Esophagus squamous epithelium (tissue), 5 donors: Measurements from ENCODE around the gene ITGA6. TPM values are rescaled to one million over a fixed set of nuclear protein-coding genes. Genes with fewer than 3 reads are reported as not detected.
A peak's percentile ranks its signal among the peaks of the same experiment; 100 is the strongest.

Experiments used
- DNase-seq: peaks from one replicate; lab custom pipeline; 2025; lab: John Stamatoyannopoulos, UW
- H3K27ac ChIP-seq, 4 donors: fragments of 200-600 bp; sonication (generic); one replicate each; pipeline ENCODE4 v1.5.1; 2016 to 2019; ENCODE audit warnings: mild to moderate bottlenecking in 1 of 4
- H3K27me3 ChIP-seq, 4 donors: fragments of 200-600 bp; sonication (generic); 1 replicate in 3 of 4; 2 replicates in 1 of 4; pipeline versions ENCODE4 v1.5.1 to v1.6.0; 2017 to 2021; ENCODE audit warnings: antibody characterized with exemption in 1 of 4
- H3K36me3 ChIP-seq, 3 donors: fragments of 200-600 bp; sonication (generic); one replicate each; pipeline ENCODE4 v1.5.1; 2016 to 2019
- H3K4me1 ChIP-seq, 3 donors: fragments of 200-600 bp; sonication (generic); one replicate each; pipeline ENCODE4 v1.5.1; 2017 to 2019
- H3K4me3 ChIP-seq, 4 donors: fragments of 200-600 bp; sonication (generic); 1 replicate in 3 of 4; 2 replicates in 1 of 4; pipeline ENCODE4 v1.5.1; 2016 to 2019; ENCODE audit warnings: mild to moderate bottlenecking in 2 of 4, moderate library complexity in 1 of 4
- H3K9me3 ChIP-seq, 3 donors: fragments of 200-600 bp; sonication (generic); one replicate each; pipeline ENCODE4 v1.5.1; 2016 to 2019
- CTCF ChIP-seq, 6 experiments: fragments of 450-650 bp in 4 of 6; fragments of 200-600 bp in 2 of 6; sonication (generic) in 2 of 6; IDR thresholded peaks; one replicate each; pipeline ENCODE4 v1.5.1; 2016 to 2019; ENCODE audit warnings: antibody characterized with exemption in 6 of 6, mild to moderate bottlenecking in 4 of 6, moderate library complexity in 4 of 6
- POLR2A ChIP-seq, 4 donors: fragments of 450-650 bp; IDR thresholded peaks; one replicate each; pipeline ENCODE4 v1.6.1; 2017; ENCODE audit warnings: antibody characterized with exemption in 4 of 4, mild to moderate bottlenecking in 4 of 4, moderate library complexity in 3 of 4
- WGBS, 2 donors: methylation state at CpG; one replicate each; pipeline ENCODE4 v1.1.5; 2018; 5-methylcytosine and 5-hydroxymethylcytosine counted together
- intact Hi-C: fragments of 100-400 bp; cut with DNase I; formaldehyde crosslinking; loops from one replicate; pipeline ENCODE4 v1.15.0; 2022
- total RNA-seq, 4 donors: library from RNA; depleted of rRNA; stranded (reverse); fragments of >200 nt; gene quantifications; one replicate each; pipeline ENCODE4 v1.1.0, GENCODE V29; 2016
- donor health status: DM: yes; HTN: yes; CAD: no.

ITGA6 gene
- total RNA-seq, result 100 to 1,000 TPM in 2 of 4 donors, 10 to 100 TPM in 2; 60.0 to 164 (median 105) TPM

- Histone ChIP-seq H3K9me3 (no peaks in the 10 kb centered on the region), H3K27ac (peak within 1 kb of the TSS; percentile 83 to 96 (median 92)), H3K27me3 (peaks cover 0 to 40% (median 0%) of the 10 kb centered on the region in 4 donors), H3K4me3 (peak within 1 kb of the TSS; percentile 55 to 88 (median 68)), H3K36me3 (no peaks in the 10 kb centered on the region), H3K4me1 (peaks cover 0 to 60% (median 10%) of the 10 kb centered on the region in 3 donors)
- 0 to 5% methylated on average over 3 to 4 of the region's 79 CpGs for WGBS, 2 donors
- TF ChIP-seq POLR2A (IDR thresholded peaks at IDR 0.05), result peak in 3 of 4 donors; percentile 51 to 84 (median 60)
- TF ChIP-seq CTCF (IDR thresholded peaks at IDR 0.05), result peak in 2 of 6 experiments; percentile 9 to 22
- intact Hi-C loops, result no loop called here
- DNase-seq, result no peak
Observed at GRCh38 chr2:172427256-172427989, at the start of gene ITGA6. Gene ITGA6, plus strand, starts transcription at chr2:172427586.

- intact Hi-C loops, result no loop called here
- TF ChIP-seq CTCF (IDR thresholded peaks at IDR 0.05) (no peak), POLR2A (IDR thresholded peaks at IDR 0.05) (no peak)
- H3K27me3 ChIP-seq, result peaks cover 0 to 4% (median 0%) of the 10 kb centered on the region in 4 donors
- no peaks in the 10 kb centered on the region for H3K36me3 ChIP-seq
- no peak overlapping the region for H3K4me3 ChIP-seq
- H3K9me3 ChIP-seq, result no peaks in the 10 kb centered on the region
- DNase-seq, result no peak
- H3K27ac ChIP-seq, result no peak overlapping the region
- no peaks in the 10 kb centered on the region for H3K4me1 ChIP-seq
- 48 to 60% methylated on average over 6 to 8 of the region's 8 CpGs for WGBS, 2 donors
Observed at GRCh38 chr2:172380436-172381274, 46.7 kb upstream of the ITGA6 start.

- no peaks in the 10 kb centered on the region for H3K4me1 ChIP-seq
- H3K36me3 ChIP-seq, result no peaks in the 10 kb centered on the region
- H3K27me3 ChIP-seq, result peaks cover 0 to 4% (median 0%) of the 10 kb centered on the region in 4 donors
- no peak for TF ChIP-seq POLR2A (IDR thresholded peaks at IDR 0.05)
- no peak for TF ChIP-seq CTCF (IDR thresholded peaks at IDR 0.05)
- no peak overlapping the region for H3K27ac ChIP-seq
- no peaks in the 10 kb centered on the region for H3K9me3 ChIP-seq
- no peak overlapping the region for H3K4me3 ChIP-seq
- WGBS, 2 donors, result 75 to 86% methylated on average over 3 of the region's 3 CpGs
- intact Hi-C loops, result no loop called here
- no peak for DNase-seq
Observed at GRCh38 chr2:172381275-172382027, 45.9 kb upstream of the ITGA6 start.

GRCh38 chr2:172387361-172387760 lies 40.0 kb upstream of the ITGA6 start:
- Histone ChIP-seq H3K9me3 (no peaks in the 10 kb centered on the region), H3K27ac (no peak overlapping the region), H3K4me3 (no peak overlapping the region), H3K27me3 (peaks cover 0 to 4% (median 0%) of the 10 kb centered on the region in 4 donors), H3K4me1 (no peaks in the 10 kb centered on the region), H3K36me3 (no peaks in the 10 kb centered on the region)
- TF ChIP-seq POLR2A (IDR thresholded peaks at IDR 0.05), result no peak
- TF ChIP-seq CTCF (IDR thresholded peaks at IDR 0.05), result no peak
- no peak for DNase-seq
- intact Hi-C loops, result no loop called here
- 82 to 83% methylated on average over 4 of the region's 4 CpGs for WGBS, 2 donors
